HG03175 (cell line): Measurements from ENCODE around the gene ANTKMT.

Source experiments
- ATAC-seq: cut with Tn5 transposase; IDR thresholded peaks from one replicate; pipeline ENCODE4 v1.9.1; 2021; ENCODE audit warnings: mild to moderate bottlenecking, moderate library complexity; ENCODE audit not compliant: unreplicated experiment

Gene ANTKMT, protein sequence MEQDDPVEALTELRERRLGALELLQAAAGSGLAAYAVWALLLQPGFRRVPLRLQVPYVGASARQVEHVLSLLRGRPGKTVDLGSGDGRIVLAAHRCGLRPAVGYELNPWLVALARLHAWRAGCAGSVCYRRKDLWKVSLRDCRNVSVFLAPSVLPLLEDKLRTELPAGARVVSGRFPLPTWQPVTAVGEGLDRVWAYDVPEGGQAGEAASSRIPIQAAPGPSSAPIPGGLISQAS

DNA sequence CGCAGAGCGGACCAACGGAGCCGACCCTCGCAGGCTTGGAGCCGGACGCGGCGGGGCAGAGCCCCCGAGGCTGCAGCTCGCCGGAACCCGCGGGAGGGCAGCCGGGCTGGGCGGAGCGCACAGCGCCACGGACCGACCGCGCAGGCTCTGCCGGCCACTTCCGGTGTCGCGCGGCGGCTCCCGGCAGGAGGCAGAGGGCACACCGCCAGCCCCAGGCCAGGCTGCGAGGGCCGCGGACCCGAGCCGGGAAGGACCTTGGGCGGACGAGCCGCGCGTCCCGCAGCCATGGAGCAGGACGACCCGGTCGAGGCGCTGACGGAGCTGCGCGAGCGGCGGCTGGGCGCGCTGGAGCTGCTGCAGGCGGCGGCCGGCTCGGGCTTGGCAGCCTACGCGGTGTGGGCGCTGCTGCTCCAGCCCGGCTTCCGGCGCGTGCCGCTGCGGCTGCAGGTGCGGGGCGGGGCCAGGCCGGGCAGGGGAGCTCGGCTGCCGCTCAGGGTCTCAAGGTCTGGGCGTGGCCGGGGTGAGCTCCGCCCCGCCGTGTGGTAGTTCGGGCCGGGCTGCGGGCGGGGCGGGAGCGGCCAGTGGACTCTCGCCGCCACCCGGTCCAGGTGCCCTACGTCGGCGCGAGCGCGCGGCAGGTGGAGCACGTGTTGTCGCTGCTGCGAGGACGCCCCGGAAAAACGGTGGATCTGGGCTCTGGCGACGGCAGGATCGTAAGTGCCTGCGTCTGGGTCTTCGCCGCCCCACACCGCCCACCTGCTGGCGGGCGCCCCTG is at the start of gene ANTKMT:
ANTKMT (plus strand) TSS at position 157 of the 775 bp plus-strand sequence; CDS start at position 286, 129 bp downstream.
- peak; percentile 66 for ATAC-seq

- no peak for ATAC-seq
Observed at GRCh38 chr16:671353-672131, 49.4 kb upstream of the ANTKMT start.

DNA sequence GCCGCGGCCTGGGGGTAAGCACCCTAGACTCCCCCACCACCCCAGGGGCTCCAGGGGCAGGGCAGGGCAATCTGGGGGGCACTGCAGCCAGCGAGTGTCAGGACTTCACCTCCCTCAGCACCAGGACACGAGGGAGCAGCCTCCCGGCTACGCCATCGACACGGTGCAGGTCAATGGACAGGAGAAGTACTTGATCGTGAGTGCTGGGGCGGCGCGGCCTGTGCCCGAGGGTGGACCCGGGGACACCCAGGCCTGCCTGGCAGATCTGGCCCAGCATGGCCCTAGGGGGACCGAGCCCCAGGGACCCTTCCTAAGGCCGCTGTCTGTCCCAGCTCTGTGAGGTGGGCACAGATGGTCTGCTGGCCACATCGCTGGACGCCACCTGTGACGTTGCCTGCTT is 48.6 kb upstream of the ANTKMT start:
- ATAC-seq: no peak

DNA sequence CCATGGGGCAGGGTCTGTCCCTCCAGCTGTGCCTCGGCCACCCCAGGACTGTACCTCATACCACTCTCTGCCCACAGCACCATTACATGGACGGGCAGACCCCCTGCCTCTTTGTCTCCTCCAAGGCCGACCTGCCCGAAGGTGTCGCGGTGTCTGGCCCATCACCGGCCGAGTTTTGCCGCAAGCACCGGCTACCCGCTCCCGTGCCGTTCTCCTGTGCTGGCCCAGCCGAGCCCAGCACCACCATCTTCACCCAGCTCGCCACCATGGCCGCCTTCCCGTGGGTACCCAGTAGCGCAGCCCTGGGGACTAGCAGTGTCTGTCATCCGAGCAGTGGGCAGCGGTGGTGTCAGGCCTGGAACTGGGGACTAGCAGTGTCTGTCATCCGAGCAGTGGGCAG is 48.1 kb upstream of the ANTKMT start:
- no peak for ATAC-seq

GRCh38 chr16:673399-673991 is 47.5 kb upstream of the ANTKMT start:
- ATAC-seq: no peak

GRCh38 chr16:674214-674881 is 46.6 kb upstream of the ANTKMT start:
- no peak for ATAC-seq

DNA sequence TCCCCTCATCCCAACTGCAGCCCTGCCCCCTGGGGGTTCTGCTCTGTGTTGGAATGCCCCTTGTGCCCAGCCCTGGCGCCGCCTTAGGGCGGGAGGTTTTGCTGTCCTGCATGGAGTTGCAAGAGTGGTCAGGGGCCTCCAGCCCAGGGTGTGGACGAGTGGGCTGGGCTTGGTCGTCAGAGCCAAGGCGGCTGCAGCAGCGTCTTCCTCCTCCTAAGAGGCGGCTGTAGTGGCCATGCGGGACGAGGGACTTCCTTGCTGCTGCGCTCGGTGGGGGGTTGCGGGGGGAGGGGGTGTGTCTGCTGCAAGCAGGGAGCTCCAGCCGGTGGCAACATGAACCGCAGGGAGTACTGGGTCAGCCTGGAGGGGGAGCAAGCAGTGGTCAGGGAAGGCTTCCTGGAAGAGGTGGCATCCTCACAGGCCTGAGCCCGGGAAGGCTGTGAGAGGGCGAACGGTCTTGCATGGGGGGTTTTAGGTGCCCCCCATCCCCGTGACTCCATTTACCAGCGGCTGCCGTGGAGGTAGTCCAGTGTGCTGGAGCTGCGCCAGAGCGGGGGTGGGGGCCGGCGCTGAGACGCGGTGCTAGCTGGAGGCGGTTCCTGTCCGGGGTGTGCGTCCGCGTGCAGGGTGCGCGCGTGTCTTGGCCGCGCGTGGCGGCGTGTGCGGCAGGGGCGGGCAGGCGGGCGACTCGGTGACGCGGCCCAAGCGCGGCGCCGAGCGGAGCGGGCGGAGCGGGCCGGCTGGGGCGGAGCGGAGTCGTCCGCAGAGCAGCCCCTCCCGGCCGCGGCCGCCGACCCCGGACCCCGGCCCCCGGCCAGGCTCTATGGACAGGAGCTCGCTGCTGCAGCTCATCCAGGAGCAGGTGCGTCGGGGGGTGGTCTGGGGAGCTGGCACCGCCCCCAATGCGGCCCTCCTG is 45.7 kb upstream of the ANTKMT start, which contains the start of gene RHBDL1:
RHBDL1 (plus strand) TSS at position 704 of the 916 bp plus-strand sequence; CDS start at position 824, 120 bp downstream.
- ATAC-seq: no peak

GRCh38 chr16:675884-676564 is 44.9 kb upstream of the ANTKMT start:
- ATAC-seq: no peak

GRCh38 chr16:676565-676902 is 44.4 kb upstream of the ANTKMT start:
- no peak for ATAC-seq

- ATAC-seq: no peak
Observed at GRCh38 chr16:676913-677312, 44.0 kb upstream of the ANTKMT start.

GRCh38 chr16:677316-678190 is 43.4 kb upstream of the ANTKMT start:
- no peak for ATAC-seq

DNA sequence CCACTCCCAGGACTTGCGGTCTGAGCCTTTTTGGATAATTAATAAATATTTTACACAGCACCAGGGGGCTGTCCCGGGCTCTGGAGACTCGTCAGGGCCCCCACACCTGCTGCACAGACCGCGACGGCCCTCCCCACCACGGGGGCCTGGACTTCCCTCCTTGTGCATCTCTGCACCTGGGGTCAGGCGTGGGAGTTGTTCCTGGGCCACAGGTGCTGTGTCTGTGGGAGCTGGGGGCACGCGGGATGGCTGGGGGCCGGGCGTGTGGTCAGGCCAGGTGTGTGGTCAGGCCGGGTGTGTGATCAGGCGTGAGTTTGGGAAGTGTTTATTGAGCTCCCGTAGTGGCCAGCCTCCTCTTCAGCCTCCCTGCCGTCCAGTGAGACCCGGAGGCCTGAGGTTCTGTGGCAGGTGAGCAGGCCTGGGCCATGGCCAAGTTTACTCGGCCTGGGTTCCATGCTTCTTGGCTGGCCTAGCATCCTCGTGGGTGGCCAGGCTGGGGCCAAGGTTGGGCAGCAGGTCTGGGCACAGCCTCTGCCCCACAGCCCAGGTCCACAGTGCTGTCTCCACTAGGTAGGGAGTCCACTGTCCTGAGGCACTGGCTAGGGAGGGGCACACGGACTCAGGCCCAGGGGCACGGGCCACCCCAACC is 42.6 kb upstream of the ANTKMT start:
- ATAC-seq: no peak

- ATAC-seq: peak; percentile 2
Observed at GRCh38 chr16:678858-679813, 41.8 kb upstream of the ANTKMT start.

DNA sequence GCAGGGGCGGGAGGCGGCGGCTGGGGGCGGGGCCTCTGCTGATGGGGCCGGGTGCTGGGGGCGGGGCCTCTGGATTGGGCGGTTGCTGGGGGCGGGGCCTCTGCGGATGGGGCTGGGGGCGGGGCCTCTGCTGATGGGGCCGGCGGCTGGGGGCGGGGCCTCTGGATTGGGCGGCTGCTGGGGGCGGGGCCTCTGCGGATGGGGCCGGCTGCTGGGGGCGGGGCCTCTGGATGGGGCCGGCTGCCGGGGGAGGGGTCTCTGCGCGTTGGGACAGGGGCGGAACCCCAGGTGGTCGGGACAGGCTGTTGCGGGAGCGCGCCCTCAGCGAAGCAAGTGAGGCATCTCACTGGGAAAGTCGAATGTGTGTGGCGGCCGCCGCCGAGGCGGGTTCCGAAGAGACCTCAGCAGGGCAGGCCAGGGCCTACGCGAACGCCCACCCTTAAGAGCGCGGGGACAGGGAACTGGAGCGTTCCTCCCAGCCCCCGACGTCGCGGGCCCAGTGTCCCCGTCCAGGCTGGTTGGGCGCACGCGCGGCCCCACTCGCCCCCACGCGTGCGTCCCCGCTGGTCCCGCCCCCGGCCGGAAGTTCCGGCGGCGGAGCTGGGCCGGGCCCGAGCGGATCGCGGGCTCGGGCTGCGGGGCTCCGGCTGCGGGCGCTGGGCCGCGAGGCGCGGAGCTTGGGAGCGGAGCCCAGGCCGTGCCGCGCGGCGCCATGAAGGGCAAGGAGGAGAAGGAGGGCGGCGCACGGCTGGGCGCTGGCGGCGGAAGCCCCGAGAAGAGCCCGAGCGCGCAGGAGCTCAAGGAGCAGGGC is 40.9 kb upstream of the ANTKMT start, which contains the start of gene STUB1:
STUB1 (plus strand) TSS at position 597 of the 811 bp plus-strand sequence; CDS start at position 713, 116 bp downstream.
- ATAC-seq: peak; percentile 40

DNA sequence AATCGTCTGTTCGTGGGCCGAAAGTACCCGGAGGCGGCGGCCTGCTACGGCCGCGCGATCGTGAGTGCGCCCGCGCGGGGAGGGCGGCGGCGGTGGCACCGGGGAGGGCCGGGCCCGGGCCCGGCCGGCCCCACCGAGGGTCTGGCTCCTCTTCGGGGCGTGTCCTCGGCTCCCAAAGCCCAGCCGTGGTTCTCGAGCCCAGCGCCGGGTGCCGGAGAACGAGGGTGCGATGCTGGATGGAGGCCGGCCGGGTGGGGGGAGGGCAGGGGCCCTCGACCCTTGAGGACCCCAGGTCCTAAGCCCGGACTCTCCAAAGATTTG is 40.4 kb upstream of the ANTKMT start:
- ATAC-seq: no peak
